GM12892 (cell line): ENCODE measurements around the gene FSD2.
"Not testable (repeated sequence)": the region's sequence is repeated elsewhere in the genome, so short reads cannot be mapped to it uniquely, and the experiment has no call there.

Experiments used
- DNase-seq: peaks from one replicate; pipeline ENCODE4 v3.0.0; 2011; ENCODE audit not compliant: insufficient read length
- FAIRE-seq: peaks from 2 replicates; lab custom pipeline; 2011; peaks lifted over from hg19 to GRCh38; lab: Jason Lieb, UNC
- POLR2A ChIP-seq: IDR thresholded peaks from 2 replicates; pipeline ENCODE4 v1.6.1; 2011; ENCODE audit warnings: low read depth, low read length, control low read depth
- POLR2AphosphoS5 ChIP-seq: IDR thresholded peaks from 2 replicates; pipeline ENCODE4 v1.6.1; 2011; ENCODE audit warnings: low read depth, low read length, control low read depth
- TAF1 ChIP-seq: IDR thresholded peaks from 2 replicates; pipeline ENCODE4 v1.6.1; 2011; ENCODE audit warnings: low read depth, mild to moderate bottlenecking, control low read depth, low read length, borderline replicate concordance

Gene FSD2

DNA sequence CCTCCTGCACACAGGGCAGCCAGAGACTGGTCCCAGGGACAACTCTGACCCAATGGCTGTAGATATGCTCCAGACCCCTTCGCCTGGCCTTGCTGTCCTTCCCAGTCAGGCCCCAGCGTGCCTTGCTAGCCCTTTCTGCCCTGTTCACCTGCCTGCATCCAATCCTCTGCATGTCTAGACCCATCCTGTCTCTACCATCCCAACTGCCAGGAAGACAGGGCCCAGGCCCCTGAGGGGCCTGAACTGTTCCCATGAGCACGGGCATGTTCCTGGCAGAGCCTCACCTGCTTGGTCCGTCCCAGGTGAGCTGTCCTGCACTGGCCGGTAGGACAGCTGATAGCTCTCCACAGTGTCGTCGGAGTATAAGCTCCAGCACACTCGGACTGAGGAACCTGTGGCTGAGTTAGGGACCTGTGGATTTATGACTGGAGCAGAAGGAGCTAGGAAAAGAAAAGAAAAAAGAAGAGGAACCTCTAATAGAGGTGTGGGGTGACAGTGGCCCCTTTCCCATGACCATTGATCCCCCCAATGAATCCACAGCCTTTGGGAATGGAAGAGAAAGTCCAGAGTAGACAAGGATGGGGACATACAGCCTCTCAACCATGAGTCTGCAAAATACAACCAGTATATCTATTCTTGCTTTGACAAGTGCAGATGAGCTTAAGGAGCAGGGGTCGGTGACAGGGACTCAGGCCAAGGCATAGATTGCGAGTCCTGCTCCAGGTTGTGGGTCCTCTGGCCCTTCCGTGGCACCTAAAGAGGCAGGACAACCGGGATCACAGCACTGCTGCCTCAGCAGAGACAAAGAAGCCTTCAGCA, 33.9 kb downstream of the FSD2 start:
- no peak for TF ChIP-seq TAF1
- no peak for TF ChIP-seq POLR2A
- TF ChIP-seq POLR2AphosphoS5 = no peak
- FAIRE-seq (no peak), DNase-seq (no peak)

DNA sequence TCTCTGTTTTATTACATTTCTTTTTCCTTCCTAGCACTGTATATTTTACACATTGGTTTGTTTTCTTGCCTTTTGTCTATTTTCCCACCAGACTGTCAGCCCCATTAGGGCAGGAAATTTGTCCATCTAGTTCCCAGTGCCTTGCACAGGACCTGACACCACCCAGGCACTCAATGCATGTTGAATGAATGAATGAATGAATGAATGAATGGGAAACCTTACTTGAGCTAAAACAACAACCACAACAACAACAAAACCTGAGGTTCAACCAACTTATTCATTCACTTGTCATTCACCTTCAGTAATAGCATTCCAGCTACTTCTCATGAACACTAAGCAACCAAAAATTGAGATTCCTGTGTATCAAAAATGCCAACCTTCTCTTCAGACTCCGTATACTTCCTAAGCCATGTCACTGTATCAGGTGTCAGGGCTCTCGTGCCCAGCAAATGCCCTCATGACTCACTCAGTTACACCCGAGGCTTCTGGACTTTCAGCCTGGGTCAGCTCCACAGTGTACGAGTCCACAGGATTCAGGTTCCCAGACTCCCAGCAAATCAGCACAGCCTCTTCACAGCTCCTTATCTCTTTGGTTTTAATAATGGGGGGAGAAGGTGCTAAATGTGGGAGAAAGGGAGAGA, 37.3 kb downstream of the FSD2 start:
- DNase-seq (no peak), FAIRE-seq (no peak)
- TF ChIP-seq TAF1 = no peak
- no peak for TF ChIP-seq POLR2AphosphoS5
- TF ChIP-seq POLR2A = no peak

DNA sequence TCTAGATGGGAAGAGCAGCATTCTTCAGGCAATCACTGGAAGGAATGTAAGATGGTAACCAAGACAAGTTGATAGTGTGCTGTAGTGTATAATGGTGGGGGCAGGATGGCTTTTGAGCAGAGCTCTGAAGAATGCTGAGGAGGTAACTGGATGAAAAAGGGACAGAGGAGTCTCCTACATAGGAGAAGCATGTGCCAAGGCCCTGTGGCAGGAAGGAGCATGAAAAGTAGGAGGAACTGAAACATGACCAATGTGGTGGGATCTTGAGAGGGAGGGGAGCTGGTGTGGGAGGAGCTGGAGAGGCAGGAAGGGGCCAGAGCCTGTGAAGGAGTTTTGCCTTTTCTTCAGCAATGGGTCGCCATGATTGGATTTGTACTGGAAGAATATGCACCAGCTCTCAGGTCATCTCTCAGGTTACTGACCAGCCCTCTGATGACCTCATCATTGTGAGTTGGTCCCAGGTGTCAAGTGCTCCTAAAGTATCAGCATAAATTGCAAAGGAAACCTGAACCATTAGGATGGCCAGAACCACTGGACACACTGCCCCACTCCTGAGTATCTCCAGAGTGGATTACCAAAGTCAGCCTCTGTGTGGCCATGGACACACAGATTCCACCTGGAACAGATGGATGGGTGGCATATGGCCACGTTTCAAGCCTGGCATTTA, 38.6 kb downstream of the FSD2 start:
- no peak for FAIRE-seq
- DNase-seq = no peak
- TF ChIP-seq POLR2AphosphoS5 (no peak), POLR2A (no peak), TAF1 (no peak)

DNA sequence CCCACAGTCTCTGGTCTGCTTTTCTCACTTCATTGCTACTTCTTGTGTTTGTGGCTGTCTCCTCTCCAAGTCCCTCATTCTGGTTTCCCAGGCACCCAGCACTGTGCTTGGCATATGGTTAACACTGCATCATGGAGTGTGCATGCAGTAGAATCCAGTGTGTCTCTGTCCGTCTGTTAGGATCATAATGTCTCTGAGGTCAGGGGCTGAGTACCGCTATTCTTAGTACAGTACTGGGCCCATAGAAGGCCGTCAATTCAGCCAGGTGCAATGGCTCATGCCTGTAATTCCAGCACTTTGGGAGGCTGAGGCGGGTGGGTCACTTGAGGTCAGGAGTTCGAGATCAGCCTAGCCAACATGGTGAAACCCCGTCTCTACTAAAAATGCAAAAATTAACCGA, 39.7 kb downstream of the FSD2 start:
- DNase-seq, FAIRE-seq: not testable (repeated sequence)

DNA sequence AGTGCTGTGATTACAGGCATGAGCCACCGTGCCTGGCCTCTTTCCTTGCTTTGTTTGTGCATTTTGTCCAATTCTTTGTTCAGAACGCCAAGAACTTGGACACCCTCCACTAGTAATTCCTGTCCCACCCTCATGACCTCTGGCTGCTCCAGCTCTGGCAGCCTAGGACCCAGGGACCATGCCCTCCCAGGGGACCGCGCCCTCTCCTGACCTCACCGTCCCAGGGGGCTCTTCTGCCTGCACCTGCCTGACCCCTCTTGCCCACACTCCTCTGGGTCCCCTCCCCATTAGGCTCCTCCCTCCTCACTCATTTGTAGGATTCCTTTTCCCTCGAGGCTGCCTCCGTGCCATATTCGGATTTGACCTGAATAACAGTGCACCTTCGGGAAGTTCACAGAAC, 41.1 kb downstream of the FSD2 start:
- FAIRE-seq (no peak), DNase-seq (no peak)
- TF ChIP-seq POLR2A = no peak
- TF ChIP-seq TAF1 = no peak
- no peak for TF ChIP-seq POLR2AphosphoS5

DNA sequence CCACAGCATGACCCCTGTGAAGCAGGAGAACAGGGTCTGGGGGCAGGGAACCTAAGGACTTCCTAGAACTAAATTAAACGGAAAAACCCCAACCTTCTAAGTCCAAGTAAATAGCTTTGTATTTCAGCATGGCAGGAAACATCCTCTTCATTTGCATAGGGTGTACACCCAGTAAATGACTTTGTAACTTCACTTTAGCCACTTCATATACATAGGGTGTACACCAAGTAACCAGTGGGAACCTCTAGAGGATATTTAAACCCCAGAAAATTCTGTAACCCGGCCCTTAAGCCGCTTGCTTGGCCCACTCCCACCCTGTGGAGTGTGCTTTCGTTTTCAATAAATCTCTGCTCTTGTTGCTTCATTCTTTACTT, 41.8 kb downstream of the FSD2 start:
- FAIRE-seq (no peak), DNase-seq (no peak)
- no peak for TF ChIP-seq POLR2AphosphoS5
- TF ChIP-seq TAF1 = no peak
- TF ChIP-seq POLR2A = no peak

DNA sequence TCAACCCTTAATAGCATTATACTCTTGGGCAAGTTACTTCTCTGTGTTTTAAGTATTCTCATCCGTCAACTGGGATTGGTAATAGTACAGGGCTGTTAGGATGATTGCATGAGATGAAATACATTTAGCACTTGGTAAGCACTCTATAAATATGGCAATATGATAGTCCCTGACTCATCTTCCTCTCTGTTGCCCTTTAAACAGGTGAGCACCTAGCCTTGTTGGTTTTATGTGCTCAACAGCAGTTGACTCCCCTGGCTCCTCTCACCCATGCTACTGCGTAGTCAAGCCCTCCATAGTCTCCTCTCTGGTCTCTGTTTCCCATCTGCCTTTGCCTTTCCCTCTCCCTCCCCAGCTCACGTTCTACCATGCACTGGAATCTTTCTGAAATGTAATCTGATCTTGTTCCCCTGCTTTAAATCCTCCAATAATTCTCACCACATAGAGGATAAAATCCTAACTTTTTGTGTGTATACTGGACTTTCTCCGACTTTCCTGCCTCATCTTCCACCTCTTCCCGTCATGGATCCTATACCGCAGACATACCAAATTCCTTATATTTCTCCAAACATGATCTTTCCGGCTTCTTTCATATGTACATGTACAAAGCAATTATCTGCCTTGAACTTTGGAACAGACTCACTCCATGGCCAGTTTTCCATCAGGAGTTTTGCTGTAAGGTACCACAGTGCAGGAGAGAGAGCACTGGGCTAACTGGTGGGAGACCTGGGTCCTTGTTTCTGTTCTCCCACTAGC, 42.3 kb downstream of the FSD2 start:
- FAIRE-seq (no peak), DNase-seq (no peak)
- TF ChIP-seq TAF1 = no peak
- no peak for TF ChIP-seq POLR2AphosphoS5
- TF ChIP-seq POLR2A = no peak

DNA sequence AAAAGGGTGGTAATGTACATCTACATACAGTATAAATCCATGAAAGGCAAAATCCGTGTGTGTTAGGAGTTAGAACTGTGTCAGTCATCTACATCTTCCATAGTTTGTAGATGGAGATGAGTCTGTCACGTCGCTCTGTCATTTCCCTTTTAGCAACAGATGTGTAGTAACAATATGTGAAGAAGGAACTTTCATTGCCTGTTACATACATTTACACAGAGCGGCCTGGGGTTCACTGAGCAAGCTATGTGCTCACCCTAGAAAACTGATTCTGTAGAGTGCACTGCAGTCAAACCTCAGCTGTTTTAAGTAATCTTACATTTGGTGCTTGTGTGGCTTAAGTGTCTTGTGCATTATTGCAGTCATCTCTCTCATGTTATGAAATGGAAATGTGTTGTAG, 54.6 kb downstream of the FSD2 start:
- no peak for TF ChIP-seq POLR2A
- no peak for TF ChIP-seq POLR2AphosphoS5
- TF ChIP-seq TAF1 = no peak
- DNase-seq = no peak

DNA sequence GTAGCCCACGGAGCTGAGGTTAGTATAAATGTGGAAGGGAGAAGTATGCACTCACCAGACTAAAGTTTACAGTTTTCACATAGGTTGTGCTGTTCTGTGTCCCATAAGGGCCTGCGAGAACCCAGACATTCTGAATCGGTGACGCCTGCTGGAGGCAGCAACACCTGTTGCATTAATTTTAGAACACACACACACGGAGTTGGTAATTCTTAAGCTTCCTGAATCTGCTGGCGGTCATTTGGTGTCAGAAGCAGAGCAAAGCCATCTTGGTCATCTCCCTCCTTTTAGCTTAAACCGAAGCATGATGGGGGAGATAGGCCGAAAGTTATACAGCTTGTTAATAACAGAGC, 55.1 kb downstream of the FSD2 start:
- FAIRE-seq = no peak
- TF ChIP-seq POLR2AphosphoS5 = no peak
- TF ChIP-seq TAF1 = no peak
- TF ChIP-seq POLR2A = no peak
- DNase-seq = no peak

More for the DNA sequence above, 54.6 kb downstream of the FSD2 start:
- FAIRE-seq = peak; percentile 56

DNA sequence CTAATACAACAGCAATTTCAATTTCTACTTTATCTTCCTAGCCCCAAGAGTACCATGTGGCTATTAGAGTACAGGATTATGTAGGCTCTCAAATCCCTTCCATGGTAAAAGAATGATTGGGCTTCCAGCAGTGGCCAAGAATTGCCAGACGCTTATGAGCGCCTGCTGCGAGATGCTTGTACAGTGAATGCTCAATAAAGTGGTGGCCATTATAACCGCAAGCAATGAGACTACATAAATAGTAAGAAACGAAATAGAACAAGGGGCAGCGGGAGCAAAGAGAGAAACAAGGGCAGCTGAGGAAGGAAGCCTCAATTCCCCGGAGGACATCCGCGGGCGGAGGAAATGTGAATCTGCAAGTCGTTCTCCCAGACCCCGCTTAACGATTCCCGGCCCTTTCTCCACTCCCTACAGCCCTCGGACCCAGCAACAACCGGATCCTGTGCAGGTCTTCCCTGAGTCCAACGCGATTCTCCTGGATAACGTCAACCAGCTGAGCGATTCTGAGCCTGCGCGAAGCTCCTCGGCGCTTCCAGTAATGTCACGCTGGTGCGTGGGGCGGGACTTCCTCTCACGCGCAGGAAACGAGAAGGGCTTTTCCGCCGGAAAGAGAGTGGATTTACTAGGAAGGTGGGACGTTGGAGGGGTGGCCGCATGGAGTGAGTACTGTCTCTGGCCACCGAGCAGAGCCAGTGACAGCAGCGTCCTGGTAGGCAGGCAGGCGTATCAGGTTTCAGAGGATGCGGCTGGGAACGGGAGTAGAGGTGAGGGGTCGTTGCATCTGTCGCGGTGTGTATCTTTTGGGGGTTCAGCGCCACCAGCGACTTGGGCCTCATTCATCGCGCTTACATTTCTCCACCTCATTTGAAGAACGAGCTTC, 55.7 kb downstream of the FSD2 start:
- FAIRE-seq = peak; percentile 90
- peak; percentile 98 for TF ChIP-seq POLR2AphosphoS5
- TF ChIP-seq POLR2A = peak; percentile 93
- TF ChIP-seq TAF1 = peak; percentile 75; the same call in 1 of the 2 replicates
- peak; percentile 64 for DNase-seq
